T-helper 2 cell treated with Interferon-gamma antibody and Interleukin-4, amounts not matched to agents 5 μg/mL and 100 μg/mL, for 36 hours (primary cell): ENCODE measurements around the gene KLF7.
"Not testable (repeated sequence)": the region's sequence is repeated elsewhere in the genome, so short reads cannot be mapped to it uniquely, and the experiment has no call there.

Experiments used
- DNase-seq: peaks from one replicate; pipeline ENCODE4 v3.0.0; 2021; ENCODE audit warnings: low spot score
- H3K27ac Mint-ChIP-seq: one replicate; pipeline ENCODE4 v1.8.0; 2021; ENCODE audit warnings: mild to moderate bottlenecking, mixed read lengths
- H3K27me3 Mint-ChIP-seq: one replicate; pipeline ENCODE4 v1.8.0; 2021; ENCODE audit warnings: low read depth, mixed read lengths
- H3K36me3 Mint-ChIP-seq: one replicate; pipeline ENCODE4 v1.8.0; 2021; ENCODE audit warnings: low read depth, mixed read lengths
- H3K4me1 Mint-ChIP-seq: one replicate; pipeline ENCODE4 v1.8.0; 2021; ENCODE audit warnings: low read depth, mixed read lengths
- H3K4me3 Mint-ChIP-seq: one replicate; pipeline ENCODE4 v1.8.0; 2022; ENCODE audit warnings: mild to moderate bottlenecking, moderate library complexity, mixed read lengths
- H3K9me3 Mint-ChIP-seq: one replicate; pipeline ENCODE4 v1.8.0; 2021; ENCODE audit warnings: mixed read lengths

Gene KLF7

DNA sequence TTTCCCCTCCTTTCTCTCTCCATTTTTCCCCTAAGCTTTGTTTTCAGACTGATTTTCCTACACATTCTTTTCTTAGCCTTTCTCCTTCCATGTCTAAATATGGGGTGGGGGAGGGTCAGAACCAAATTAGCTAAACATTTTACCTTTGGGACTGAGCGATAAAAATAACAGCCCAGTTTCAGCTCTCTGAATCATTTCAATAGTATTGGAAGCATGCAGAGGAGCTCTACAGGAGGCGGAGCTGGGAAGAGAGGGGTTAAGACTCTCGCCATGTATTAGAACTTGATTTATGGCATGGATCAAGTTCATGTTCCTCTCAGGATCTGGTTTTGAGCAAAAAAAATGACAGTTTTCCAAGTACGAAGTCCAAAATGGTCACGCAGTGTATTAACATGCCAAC is 117.3 kb downstream of the KLF7 start:
- peaks cover 4% of the 10 kb centered on the region for H3K27me3 Mint-ChIP-seq
- no peaks in the 10 kb centered on the region for H3K9me3 Mint-ChIP-seq
- no peak overlapping the region for H3K27ac Mint-ChIP-seq
- H3K36me3 Mint-ChIP-seq, result no peaks in the 10 kb centered on the region
- H3K4me1 Mint-ChIP-seq, result peaks cover 11% of the 10 kb centered on the region
- DNase-seq, result no peak
- H3K4me3 Mint-ChIP-seq, result no peak overlapping the region

DNA sequence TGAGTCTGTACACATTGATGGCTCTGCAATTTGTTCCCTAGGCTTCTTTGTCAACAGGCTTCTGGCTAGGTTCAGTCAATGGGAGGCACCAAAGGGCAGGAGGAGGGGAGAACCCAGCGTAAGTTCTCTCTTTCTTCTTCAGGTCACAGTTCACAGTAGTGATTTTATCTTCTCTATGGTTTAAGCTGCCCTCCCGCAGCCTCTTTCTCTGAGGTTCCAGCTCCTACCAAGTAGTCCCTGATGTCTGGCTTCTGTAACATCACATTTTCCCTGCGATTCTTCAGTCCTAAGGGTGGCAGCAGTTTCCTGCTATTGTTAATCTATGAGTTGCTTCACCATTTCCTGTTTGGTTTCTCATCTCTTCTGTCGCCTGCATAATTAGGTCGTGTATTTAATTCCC is 119.0 kb downstream of the KLF7 start:
- no peak overlapping the region for H3K27ac Mint-ChIP-seq
- no peaks in the 10 kb centered on the region for H3K9me3 Mint-ChIP-seq
- peak; percentile 46 for DNase-seq
- peaks cover 11% of the 10 kb centered on the region for H3K4me1 Mint-ChIP-seq
- peaks cover 6% of the 10 kb centered on the region for H3K27me3 Mint-ChIP-seq
- no peak overlapping the region for H3K4me3 Mint-ChIP-seq
- no peaks in the 10 kb centered on the region for H3K36me3 Mint-ChIP-seq

DNA sequence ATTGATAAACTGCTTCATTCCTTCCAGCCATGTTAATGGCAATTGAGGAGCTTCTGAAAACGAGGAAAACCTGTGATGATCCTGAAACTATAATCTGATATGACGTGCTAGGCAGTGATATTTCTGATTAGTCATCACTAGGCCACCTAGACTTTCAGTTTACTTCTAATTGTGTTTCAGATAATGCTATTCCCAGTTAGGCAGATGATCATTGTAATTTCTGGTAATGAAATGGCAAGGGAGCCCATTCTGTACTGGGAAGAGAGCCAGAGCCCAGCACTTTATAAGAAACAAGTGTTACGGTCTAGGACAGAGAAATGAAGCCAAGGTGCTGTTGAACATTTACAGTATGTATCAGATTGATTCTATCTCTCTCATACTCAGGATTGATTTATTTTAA is 120.2 kb downstream of the KLF7 start:
- Mint-ChIP-seq H3K9me3 (no peaks in the 10 kb centered on the region), H3K27ac (no peak overlapping the region), H3K4me3 (no peak overlapping the region)

DNA sequence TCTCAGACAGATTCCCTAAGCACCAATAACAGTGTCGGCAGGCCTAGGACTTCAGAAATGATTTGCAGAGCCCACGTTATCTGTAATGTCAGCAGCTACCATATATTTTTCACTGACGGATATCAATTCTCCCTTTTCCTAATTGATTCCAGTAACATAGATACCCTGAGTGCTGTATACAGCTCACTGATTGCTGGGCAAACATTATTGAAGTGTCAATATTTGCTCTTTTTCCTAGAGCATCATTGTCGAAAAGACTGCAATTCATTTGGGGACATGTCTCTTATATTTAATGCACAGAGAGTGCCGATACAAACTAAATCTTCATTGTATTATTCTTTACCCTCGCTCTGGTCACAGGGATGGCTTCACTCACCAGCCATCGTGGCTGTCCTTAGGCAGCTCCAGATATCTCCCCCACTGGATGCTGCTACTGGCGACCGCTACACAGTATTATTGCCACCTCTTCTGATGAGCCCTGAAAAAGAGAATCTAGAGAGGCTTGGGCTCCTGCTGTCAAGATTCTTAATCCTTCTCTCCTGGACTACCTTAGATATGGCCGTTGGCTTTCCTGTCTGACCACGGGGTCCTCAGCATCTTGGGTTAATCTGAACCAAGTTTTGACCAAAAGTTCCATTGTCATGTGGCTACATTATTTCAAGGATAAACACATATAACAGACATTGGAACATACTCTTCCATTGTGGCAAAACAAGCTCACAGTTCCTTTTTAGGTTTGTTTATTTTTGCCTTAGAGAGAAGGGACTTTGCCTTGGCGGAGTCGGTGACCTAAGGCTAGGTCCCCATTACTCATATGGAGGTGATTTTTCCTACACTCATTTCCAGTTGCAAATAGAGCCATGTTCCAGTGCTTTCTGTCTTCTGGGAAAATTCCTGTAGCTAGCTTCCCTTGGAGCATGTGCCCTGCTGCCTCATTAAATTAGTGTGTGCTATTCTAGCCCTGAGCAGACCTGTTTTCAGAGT is 121.1 kb downstream of the KLF7 start:
- DNase-seq, result no peak
- H3K4me1 Mint-ChIP-seq, result peaks cover 11% of the 10 kb centered on the region
- peaks cover 6% of the 10 kb centered on the region for H3K27me3 Mint-ChIP-seq
- no peaks in the 10 kb centered on the region for H3K9me3 Mint-ChIP-seq
- H3K27ac Mint-ChIP-seq, result no peak overlapping the region
- H3K4me3 Mint-ChIP-seq, result no peak overlapping the region
- H3K36me3 Mint-ChIP-seq, result no peaks in the 10 kb centered on the region

More for the DNA sequence above, 120.2 kb downstream of the KLF7 start:
- Mint-ChIP-seq H3K4me1 (peaks cover 11% of the 10 kb centered on the region), H3K36me3 (no peaks in the 10 kb centered on the region), H3K27me3 (peaks cover 6% of the 10 kb centered on the region)
- DNase-seq, result no peak

DNA sequence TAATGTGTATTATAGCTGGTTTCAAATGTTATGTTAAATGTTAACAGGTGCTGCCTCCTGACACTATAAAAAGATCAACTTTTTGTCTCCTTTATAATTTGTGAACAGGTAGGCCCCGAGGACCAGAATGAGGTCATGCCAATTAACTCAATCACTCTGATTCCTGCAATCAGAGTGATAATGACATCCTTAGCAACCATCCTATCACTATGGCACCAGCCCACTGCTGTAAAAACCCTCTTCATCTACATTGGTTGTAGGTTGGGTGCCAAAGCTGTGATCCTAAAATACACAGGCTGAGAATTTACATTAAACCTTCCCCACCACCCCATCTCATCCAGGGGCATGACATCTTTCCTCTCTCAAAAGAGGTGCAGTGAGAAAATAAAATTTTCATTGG is 122.9 kb downstream of the KLF7 start:
- Mint-ChIP-seq H3K4me1 (peaks cover 11% of the 10 kb centered on the region), H3K36me3 (no peaks in the 10 kb centered on the region), H3K9me3 (no peaks in the 10 kb centered on the region), H3K27me3 (peaks cover 6% of the 10 kb centered on the region), H3K4me3 (no peak overlapping the region), H3K27ac (no peak overlapping the region)
- no peak for DNase-seq

DNA sequence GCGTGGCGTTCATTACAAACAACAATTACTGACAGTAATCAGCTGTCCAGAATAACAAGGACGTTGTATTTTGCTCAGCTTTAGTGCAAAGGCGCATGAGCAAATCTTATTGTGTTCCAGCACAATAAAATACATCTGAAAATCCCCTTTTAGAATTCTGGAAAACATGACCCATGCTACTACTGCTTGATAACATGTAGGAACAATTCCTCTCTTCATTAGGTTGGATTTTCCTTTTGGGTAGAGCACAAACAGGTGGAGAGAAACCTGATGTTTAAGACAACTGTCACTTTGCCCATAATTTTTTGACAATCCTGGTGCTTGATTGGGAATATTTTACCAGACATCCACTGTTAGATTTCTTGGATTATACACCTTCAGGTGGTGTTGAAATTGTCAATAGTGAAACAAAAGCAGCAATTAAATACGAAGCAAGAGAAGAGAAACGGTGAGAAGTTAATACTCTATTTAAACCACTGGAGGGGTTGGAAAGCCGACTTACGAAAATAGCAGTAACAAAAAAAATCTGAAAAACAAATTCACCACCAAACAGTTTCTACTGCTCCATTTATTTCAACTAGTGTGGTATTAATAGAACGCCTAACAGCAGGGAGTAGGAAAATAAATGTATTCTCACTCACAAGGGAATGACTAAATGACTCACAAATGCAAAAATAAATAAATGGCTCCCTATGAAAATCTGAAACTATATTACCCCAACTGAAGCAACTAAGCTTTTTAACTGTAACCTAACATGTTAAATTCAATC is 123.8 kb downstream of the KLF7 start:
- H3K27ac Mint-ChIP-seq, result no peak overlapping the region
- peaks cover 6% of the 10 kb centered on the region for H3K27me3 Mint-ChIP-seq
- no peak for DNase-seq
- H3K4me1 Mint-ChIP-seq, result peaks cover 9% of the 10 kb centered on the region
- no peak overlapping the region for H3K4me3 Mint-ChIP-seq
- H3K9me3 Mint-ChIP-seq, result no peaks in the 10 kb centered on the region
- no peaks in the 10 kb centered on the region for H3K36me3 Mint-ChIP-seq

DNA sequence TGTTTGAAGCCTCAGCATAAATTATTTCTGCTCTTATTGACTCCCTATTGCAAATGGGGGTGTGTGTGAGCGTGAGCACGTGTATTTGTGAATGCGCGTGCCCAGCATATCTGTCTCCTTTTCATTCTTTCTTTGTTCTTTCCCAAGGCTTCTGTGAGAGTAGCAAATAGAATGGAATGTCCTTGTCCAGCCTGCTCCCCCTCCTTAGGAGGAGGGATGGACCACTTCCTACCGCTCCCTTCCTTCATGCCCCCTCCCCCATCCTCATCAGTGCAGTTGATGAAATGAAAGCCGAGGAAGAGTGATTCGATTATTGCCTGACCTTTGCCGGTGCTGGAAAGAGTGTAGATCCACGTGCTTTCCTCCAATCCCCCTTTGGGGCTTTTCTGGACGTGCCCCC is 124.5 kb downstream of the KLF7 start:
- Mint-ChIP-seq H3K4me3 (no peak overlapping the region), H3K27me3 (peaks cover 6% of the 10 kb centered on the region), H3K9me3 (no peaks in the 10 kb centered on the region), H3K27ac (no peak overlapping the region), H3K4me1 (peaks cover 3% of the 10 kb centered on the region), H3K36me3 (no peaks in the 10 kb centered on the region)
- DNase-seq, result no peak

DNA sequence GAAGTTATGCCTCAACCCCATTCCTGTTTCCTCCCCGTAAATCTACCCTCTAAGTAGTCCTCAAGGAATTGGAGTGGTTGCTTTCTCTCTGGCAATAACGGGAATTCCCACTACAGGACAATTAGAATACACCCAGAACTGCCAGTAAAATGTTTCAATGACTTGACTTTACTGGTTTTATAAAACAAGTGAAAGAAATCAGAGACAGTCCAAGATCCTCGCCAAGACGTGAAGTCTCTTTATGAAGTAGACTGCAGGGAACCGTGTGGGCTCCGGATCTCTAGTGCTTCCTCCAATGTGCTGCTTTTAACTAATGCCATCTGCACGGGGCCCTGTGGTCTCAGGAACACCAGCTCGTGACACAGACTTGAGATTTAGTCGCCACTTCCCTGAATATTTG is 125.1 kb downstream of the KLF7 start:
- Mint-ChIP-seq H3K27me3 (peaks cover 3% of the 10 kb centered on the region), H3K9me3 (no peaks in the 10 kb centered on the region), H3K36me3 (no peaks in the 10 kb centered on the region), H3K27ac (no peak overlapping the region), H3K4me1 (no peaks in the 10 kb centered on the region), H3K4me3 (no peak overlapping the region)
- no peak for DNase-seq

DNA sequence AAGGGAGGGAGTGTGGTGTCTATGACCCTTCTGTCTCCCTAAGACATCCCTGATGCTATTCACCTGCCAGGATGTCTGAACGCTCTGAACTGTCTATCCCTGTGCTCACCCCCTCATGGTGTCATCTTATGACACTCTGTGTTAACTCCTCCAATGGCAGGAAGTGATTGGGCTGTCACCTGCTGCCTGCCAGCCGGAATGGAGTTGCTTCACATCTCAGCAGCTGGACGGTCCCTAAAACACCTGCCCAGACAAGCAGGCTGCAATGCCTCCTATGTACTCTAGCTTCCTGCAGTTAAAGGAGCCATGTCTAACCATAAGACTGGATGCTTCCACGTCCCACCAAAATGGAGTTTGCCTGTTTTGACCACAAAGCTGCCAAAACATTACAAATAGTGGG is 126.5 kb downstream of the KLF7 start:
- Mint-ChIP-seq H3K27ac (no peak overlapping the region), H3K4me3 (no peak overlapping the region), H3K36me3 (no peaks in the 10 kb centered on the region), H3K4me1 (no peaks in the 10 kb centered on the region), H3K9me3 (no peaks in the 10 kb centered on the region), H3K27me3 (peaks cover 3% of the 10 kb centered on the region)
- DNase-seq, result no peak

DNA sequence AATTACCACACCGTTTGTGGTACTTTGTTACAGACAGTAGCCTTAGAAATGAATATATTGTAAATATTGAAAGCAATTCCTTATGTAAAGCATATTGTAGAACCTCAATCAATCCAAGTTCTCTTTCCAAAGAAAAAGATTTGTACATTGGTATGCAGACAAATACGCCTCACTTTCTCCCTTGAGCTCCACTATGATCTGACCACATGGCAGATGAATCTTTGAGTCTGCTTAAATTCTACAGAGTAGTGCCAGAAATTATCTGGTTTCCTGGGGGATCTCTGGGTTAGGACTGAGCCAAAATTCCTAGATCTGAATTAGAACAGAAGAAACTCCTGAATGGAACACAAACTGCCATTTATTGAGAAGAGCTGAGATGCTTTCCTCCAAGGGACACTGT is 127.4 kb downstream of the KLF7 start:
- Mint-ChIP-seq H3K9me3 (peaks cover 5% of the 10 kb centered on the region), H3K27ac (no peak overlapping the region), H3K27me3 (peaks cover 2% of the 10 kb centered on the region), H3K36me3 (no peaks in the 10 kb centered on the region), H3K4me1 (no peaks in the 10 kb centered on the region), H3K4me3 (no peak overlapping the region)
- no peak for DNase-seq

DNA sequence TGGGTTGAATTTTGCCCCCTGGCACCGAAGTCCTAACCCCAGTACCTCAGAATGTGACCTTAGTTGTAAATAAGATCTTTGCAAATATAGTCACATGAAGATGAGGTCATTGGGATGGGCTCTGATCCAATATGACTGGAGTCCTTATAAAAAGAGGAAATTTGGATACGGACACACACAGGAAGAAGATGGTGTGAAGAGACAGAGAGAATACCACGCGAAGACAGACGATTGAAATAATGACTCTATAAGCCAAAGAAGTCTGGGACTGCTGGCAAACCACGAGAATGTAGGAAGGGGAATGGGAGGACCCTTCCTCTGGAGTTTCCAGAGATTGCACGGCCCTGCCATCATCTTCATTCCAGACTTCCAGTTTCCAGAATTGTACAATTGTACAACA is 127.9 kb downstream of the KLF7 start:
- H3K4me1 Mint-ChIP-seq, result no peaks in the 10 kb centered on the region
- H3K9me3 Mint-ChIP-seq, result peaks cover 8% of the 10 kb centered on the region

DNA sequence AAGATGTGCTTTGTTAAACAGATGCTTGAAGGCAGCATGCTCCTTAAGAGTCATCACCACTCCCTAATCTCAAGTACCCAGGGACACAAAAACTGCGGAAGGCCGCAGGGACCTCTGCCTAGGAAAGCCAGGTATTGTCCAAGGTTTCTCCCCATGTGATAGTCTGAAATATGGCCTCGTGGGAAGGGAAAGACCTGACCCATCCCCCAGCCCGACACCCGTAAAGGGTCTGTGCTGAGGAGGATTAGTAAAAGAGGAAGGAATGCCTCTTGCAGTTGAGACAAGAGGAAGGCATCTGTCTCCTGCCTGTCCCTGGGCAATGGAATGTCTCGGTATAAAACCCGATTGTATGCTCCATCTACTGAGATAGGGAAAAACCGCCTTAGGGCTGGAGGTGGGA is 128.7 kb downstream of the KLF7 start:
- not testable (repeated sequence) for H3K9me3 Mint-ChIP-seq, H3K27me3 Mint-ChIP-seq, H3K4me3 Mint-ChIP-seq, H3K4me1 Mint-ChIP-seq, DNase-seq, H3K36me3 Mint-ChIP-seq, H3K27ac Mint-ChIP-seq

More for the DNA sequence above, 127.9 kb downstream of the KLF7 start:
- Mint-ChIP-seq H3K27ac (no peak overlapping the region), H3K4me3 (no peak overlapping the region), H3K36me3 (no peaks in the 10 kb centered on the region), H3K27me3 (peaks cover under 1% of the 10 kb centered on the region)
- DNase-seq, result no peak

DNA sequence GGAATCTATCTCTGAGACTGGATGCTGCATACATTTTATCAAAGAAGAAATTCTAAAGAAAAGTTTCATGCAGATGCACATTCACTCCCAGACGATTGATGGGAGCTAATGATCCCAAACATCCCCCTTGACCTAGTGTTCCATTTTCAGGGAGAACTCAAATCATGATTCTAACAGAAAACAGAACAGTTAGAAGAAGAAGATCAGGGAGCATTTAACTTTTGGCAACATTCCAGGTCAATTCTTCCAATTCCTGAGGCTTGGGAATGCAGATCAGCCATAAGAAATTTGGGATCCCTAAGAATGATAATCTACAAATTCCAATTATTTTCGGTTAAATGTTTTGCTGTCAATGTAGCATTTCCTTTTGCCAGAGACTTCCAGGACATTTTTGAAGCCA is 129.9 kb downstream of the KLF7 start:
- H3K4me3 Mint-ChIP-seq, result no peak overlapping the region
- no peak overlapping the region for H3K27ac Mint-ChIP-seq
- peaks cover 9% of the 10 kb centered on the region for H3K9me3 Mint-ChIP-seq
- H3K36me3 Mint-ChIP-seq, result no peaks in the 10 kb centered on the region
- H3K27me3 Mint-ChIP-seq, result peaks cover 2% of the 10 kb centered on the region
- no peaks in the 10 kb centered on the region for H3K4me1 Mint-ChIP-seq
- DNase-seq, result no peak

DNA sequence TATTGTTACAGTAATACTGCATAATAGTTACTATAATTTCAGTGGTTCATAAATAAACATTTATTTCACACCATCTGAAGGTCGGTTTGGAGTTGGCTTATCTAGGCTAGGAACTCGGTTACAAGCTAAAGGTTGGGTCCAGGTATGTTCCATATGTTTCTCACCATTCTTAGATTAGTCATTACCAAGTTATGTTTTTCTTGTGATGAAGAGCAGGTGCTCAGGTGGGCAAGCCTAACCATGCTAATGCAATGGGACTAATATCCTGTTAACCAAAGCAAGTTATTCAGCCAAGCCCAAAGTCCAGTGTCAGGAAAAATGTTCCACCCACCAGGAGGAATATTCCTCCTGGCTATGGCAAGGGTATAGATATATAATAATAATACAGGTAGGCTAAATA is 133.3 kb downstream of the KLF7 start:
- Mint-ChIP-seq H3K9me3 (peaks cover 13% of the 10 kb centered on the region), H3K27ac (no peak overlapping the region), H3K4me3 (no peak overlapping the region)

More for the DNA sequence above, 133.3 kb downstream of the KLF7 start:
- Mint-ChIP-seq H3K36me3 (no peaks in the 10 kb centered on the region), H3K27me3 (peaks cover 6% of the 10 kb centered on the region), H3K4me1 (no peaks in the 10 kb centered on the region)
- DNase-seq, result no peak
